ENCODE data around the gene ZKSCAN7.
"Not testable (repeated sequence)": the region's sequence is repeated elsewhere in the genome, so short reads cannot be mapped to it uniquely, and the experiment has no call there.

Gene ZKSCAN7

DNA sequence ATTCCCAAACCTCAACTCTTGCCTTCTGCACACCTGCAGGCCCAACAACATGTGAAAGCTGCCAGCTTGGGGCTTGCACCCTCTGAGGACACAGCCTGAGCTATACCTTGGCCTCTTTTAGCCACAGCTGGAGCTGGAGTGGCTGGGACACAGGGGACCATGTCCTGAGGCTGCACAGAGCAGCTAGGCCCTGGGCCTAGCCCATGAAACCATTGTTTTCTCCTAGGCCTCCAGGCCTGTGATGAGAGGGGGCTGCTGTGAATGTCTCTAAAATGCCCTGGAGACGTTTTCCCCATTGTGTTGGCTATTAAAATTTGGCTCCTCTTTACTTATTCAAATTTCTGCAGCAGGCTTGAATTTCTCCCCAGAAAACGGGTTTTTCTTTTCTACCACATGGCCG lies 7.2 kb downstream of the ZKSCAN7 start:
- TF ChIP-seq L3MBTL2 (conservative IDR thresholded peaks at IDR 0.05) = no peak
- no peak for DNase-seq (ENCODE audit: extremely low spot score)
- ChIA-PET POLR2A (no interaction called here), CTCF (no interaction called here)

DNA sequence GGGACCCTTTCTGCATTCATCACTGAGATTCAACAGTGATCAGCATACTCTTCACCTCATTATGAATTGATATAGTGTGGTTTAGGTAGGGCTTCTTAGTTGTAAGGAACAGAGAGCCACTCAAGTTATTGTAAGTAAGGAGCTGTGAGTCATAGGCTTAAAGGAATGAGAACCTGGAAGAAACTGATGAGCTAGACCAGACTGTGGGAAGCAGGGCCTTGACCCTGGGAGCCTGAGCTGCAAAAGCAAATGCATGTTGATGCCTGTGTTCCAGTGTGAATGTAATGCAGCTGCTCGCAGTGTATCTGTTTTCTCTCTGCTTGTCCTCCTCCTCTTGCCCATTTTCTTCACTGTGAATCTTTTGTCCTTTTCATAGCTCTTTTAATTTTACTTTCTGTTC lies 13.6 kb downstream of the ZKSCAN7 start:
- POLR2A ChIA-PET = no interaction called here
- CTCF ChIA-PET = no interaction called here
- no peak for TF ChIP-seq ARNT (IDR thresholded peaks at IDR 0.05)
- no peak for TF ChIP-seq L3MBTL2 (conservative IDR thresholded peaks at IDR 0.05)
- TF ChIP-seq, protein P1, sequence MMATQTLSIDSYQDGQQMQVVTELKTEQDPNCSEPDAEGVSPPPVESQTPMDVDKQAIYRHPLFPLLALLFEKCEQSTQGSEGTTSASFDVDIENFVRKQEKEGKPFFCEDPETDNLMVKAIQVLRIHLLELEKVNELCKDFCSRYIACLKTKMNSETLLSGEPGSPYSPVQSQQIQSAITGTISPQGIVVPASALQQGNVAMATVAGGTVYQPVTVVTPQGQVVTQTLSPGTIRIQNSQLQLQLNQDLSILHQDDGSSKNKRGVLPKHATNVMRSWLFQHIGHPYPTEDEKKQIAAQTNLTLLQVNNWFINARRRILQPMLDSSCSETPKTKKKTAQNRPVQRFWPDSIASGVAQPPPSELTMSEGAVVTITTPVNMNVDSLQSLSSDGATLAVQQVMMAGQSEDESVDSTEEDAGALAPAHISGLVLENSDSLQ (IDR thresholded peaks at IDR 0.05) = no peak
- no peak for TF ChIP-seq BHLHE40 (IDR thresholded peaks at IDR 0.05; ENCODE audit: borderline replicate concordance)
- TF ChIP-seq TARDBP (IDR thresholded peaks at IDR 0.05) = no peak
- no peak for TF ChIP-seq SUZ12 (IDR thresholded peaks at IDR 0.05)
- no peak for TF ChIP-seq FOXK2 (IDR thresholded peaks at IDR 0.05)
- no peak for DNase-seq (ENCODE audit: extremely low spot score)

DNA sequence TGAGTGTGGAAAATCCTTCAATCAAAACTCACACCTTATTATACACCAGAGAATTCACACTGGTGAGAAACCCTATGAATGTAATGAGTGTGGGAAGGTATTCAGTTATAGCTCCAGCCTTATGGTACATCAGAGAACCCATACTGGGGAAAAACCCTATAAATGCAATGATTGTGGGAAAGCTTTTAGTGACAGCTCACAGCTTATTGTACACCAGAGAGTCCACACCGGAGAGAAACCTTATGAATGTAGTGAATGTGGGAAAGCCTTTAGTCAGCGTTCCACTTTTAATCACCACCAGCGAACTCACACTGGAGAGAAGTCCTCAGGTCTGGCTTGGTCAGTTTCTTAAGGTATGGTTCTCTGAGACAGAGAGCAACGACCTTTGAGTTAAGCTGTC lies 16.0 kb downstream of the ZKSCAN7 start:
- no peak for TF ChIP-seq FOXM1 (IDR thresholded peaks at IDR 0.05; ENCODE audit: borderline replicate concordance)
- no peak for TF ChIP-seq ELF4 (IDR thresholded peaks at IDR 0.05)
- no peak for TF ChIP-seq L3MBTL2 (conservative IDR thresholded peaks at IDR 0.05)
- TF ChIP-seq HDGF (IDR thresholded peaks at IDR 0.05; ENCODE audit: borderline replicate concordance) = no peak
- no peak for TF ChIP-seq SUZ12 (IDR thresholded peaks at IDR 0.05)
- no peak for TF ChIP-seq ARNT (IDR thresholded peaks at IDR 0.05)
- no peak for TF ChIP-seq BHLHE40 (IDR thresholded peaks at IDR 0.05; ENCODE audit: borderline replicate concordance)
- no peak for TF ChIP-seq NFRKB (IDR thresholded peaks at IDR 0.05)
- no peak for TF ChIP-seq FOXA1 (IDR thresholded peaks at IDR 0.05)
- TF ChIP-seq LEF1 (IDR thresholded peaks at IDR 0.05; ENCODE audit: borderline replicate concordance) = no peak
- no peak for TF ChIP-seq TARDBP (IDR thresholded peaks at IDR 0.05)
- TF ChIP-seq, protein P1 (IDR thresholded peaks at IDR 0.05) = no peak
- CTCF ChIA-PET = no interaction called here
- POLR2A ChIA-PET = no interaction called here
- no peak for DNase-seq (ENCODE audit: extremely low spot score)

DNA sequence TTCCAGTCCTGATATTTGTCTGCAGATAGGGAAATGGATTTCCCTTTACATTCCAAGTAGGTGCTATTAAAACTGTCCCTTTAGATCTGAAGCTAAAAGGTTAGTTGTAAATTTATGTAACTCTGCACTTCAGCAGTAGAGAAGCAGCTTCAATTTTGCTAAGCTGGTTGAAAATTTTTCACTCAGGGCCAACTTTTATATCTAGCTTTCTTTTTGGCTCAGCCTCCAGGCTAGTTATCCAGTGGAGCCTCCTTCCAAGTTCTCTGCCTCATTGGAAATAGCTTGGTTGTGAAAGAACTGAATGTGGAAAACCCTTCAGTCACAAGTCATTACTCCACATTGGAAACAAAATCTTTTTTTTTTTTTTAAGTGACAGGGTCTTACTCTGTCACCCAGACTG lies 21.6 kb downstream of the ZKSCAN7 start:
- ChIA-PET POLR2A (no interaction called here), CTCF (interaction anchor here (0.5 kb wide), 1 partner anchor 10 kb away, joined by 3 read pairs; no protein-coding TSS in a partner anchor)
- TF ChIP-seq NFRKB (IDR thresholded peaks at IDR 0.05) (no peak), FOXK2 (IDR thresholded peaks at IDR 0.05) (no peak), ZNF384 (IDR thresholded peaks at IDR 0.05) (no peak)
- DNase-seq (ENCODE audit: extremely low spot score) = no peak

DNA sequence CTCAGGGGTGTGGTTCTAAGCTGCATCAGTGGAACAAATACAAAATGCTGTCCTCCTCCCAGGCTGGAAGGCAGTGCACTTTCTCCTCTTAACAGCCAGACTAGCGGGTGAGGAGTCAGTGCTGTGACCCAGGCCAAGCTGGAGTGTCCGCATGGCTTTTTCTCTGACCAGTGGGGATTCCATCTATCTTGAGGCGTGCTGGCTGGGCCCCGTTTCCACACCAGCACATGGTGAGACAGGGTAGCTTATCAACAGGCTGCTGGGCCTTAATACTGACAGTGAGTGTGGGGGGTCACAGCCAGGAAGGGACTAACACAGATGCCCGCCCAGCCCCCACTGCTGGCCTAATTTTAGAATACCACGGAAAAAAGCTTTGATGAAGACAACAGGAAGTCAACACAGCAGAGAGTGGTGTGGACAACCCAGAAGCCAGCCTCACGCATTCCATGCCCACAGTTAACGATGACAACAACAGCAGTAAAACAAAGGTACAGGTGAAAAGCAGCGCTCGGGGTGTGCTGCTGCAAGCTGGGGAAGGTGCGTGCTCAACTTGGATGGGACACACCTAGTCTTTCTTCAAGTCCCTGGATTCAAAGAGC lies 22.5 kb downstream of the ZKSCAN7 start:
- CTCF ChIA-PET; POLR2A ChIA-PET; DNase-seq (ENCODE audit: extremely low spot score): not testable (repeated sequence)

DNA sequence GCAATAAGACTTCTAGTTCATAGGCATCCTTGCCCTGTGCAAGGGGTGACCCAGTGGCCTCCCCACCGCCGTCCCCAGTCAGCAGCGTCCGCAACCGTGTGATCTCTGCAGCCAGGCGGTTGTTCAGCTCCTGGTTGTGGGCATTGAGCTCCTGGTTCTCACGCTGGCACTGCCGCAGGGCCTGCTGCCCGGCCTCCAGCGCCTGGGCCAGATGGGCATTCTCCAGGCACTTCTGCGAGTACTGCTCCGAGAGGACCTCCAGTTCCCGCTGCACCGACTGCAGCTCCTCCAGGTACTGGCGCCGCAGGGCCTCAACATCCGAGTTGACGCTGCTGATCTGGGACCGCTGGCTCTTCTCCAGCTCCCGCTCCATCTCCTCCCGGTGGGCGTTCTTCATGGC lies 23.3 kb downstream of the ZKSCAN7 start:
- POLR2A ChIA-PET; CTCF ChIA-PET; DNase-seq (ENCODE audit: extremely low spot score): not testable (repeated sequence)

DNA sequence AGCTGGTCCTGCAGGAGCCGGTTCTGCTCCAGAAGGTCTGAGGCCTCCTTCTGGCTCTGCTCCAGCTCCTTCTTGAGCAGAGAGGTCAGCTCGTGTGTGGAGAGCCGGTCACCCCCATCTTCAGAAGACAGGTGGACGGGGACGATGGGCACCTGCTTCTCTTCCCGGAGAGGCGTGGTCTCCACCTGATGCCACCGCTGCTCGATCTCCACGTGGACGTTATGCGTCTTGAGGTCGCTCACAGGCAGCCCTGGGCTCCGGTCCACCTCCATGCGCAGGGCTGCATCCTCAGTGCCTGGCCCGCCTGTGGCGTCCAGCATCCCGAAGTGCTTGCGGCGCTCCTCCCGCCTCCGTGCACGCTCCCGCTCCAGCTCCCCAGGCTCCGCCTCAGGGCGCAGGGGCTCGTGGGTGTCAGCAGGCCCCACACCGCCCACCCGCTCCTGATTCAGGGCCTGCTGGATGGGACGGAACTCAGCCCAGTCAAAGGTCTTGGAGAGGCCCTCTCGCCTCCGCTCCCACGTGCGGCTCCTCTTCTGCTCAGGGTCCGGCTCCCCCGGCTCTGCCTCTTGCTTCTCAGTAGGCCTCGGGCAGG lies 24.0 kb downstream of the ZKSCAN7 start:
- CTCF ChIA-PET; DNase-seq (ENCODE audit: extremely low spot score); POLR2A ChIA-PET: not testable (repeated sequence)

DNA sequence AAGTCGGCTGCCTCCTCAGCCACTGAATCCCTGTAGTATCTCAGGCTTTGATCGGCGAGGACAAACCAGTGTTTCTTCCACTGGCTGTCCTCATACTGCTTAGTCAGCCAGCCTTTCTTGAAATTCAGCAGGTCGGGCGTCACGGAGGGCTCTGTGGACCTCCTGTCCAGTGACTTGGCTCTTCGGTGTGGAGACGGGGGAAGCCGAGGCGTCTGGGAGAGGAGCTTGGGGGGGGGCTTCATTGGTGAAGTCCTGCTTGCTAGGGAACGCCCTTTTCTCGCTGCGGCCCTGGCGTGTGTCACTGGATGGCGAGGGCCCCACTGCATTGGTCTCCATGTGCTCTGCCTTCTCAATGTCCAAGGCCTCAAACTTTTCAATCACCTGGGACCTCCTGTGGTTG lies 24.8 kb downstream of the ZKSCAN7 start:
- POLR2A ChIA-PET; CTCF ChIA-PET; DNase-seq (ENCODE audit: extremely low spot score): not testable (repeated sequence)

DNA sequence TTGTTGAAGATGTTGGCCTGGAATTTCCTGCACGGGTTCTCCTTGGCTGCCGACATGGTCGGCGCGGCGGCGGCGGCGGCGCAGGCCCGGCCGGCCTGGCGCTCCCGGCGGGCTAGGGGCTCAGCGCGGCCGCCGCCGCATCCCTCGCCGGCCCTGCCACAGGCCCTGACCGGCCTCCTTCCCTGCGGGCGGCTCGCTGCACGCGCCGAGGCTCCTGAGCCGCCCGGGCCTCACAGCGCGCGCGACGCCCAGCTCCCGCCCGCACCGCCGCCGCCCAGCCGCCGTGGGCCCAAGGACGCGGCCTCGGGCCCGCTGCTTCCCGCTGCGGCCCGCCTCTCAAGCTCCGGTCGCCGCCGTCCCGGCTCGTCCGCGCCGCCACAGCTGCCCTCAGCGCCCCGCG lies 26.0 kb downstream of the ZKSCAN7 start:
- CTCF ChIA-PET; POLR2A ChIA-PET; DNase-seq (ENCODE audit: extremely low spot score): not testable (repeated sequence)

All from HEK293T (cell line).